Adrenal gland (tissue), 12 donors: ENCODE measurements around the gene ORAI2. TPM values are rescaled to one million over a fixed set of nuclear protein-coding genes. Genes with fewer than 3 reads are reported as not detected.
"Not testable (repeated sequence)": the region's sequence is repeated elsewhere in the genome, so short reads cannot be mapped to it uniquely, and the experiment has no call there.

Experiments used
- DNase-seq, 7 donors: peaks; one replicate each; pipeline ENCODE4 v3.0.0-alpha.2; 2019 to 2020
- H3K27ac ChIP-seq, 5 donors: fragments of 200-600 bp; sonication (generic) in 4 of 5; 1 replicate in 3 of 5; 2 replicates in 2 of 5; pipeline versions ENCODE4 v1.5.1 to v1.8.0; 2016 to 2020; ENCODE audit warnings: mild to moderate bottlenecking in 1 of 5
- H3K27me3 ChIP-seq: fragments of 200-600 bp; 2 replicates; pipeline ENCODE4 v1.8.0; 2021
- H3K36me3 ChIP-seq, 2 donors: fragments of 200-600 bp; replicated peaks in 1 of 2; 1 replicate in 1 of 2; 2 replicates in 1 of 2; pipeline versions ENCODE4 v1.5.1 to v1.8.0; 2018 to 2022
- H3K4me1 ChIP-seq, 2 donors: fragments of 200-600 bp; replicated peaks in 1 of 2; 1 replicate in 1 of 2; 2 replicates in 1 of 2; pipeline versions ENCODE4 v1.5.1 to v1.8.0; 2018 to 2021
- H3K4me3 ChIP-seq, 4 donors: fragments of 200-600 bp; sonication (generic) in 3 of 4; one replicate each; pipeline ENCODE4 v1.5.1; 2016 to 2018
- H3K9me3 ChIP-seq, 3 donors: fragments of 200-600 bp; sonication (generic) in 1 of 3; replicated peaks in 1 of 3; 1 replicate in 2 of 3; 2 replicates in 1 of 3; pipeline versions ENCODE4 v1.5.1 to v1.8.0; 2016 to 2021
- POLR2A ChIP-seq, 2 donors: fragments of 450-650 bp; IDR thresholded peaks; one replicate each; pipeline ENCODE4 v1.6.1; 2017; ENCODE audit warnings: antibody characterized with exemption in 2 of 2, mild to moderate bottlenecking in 2 of 2, moderate library complexity in 1 of 2
- WGBS, 4 donors: extraction: QIAGEN DNeasy Blood & Tissue Kit in 2 of 4; methylation state at CpG; one replicate each; pipeline versions ENCODE4 v1.1.5 to v1.1.7; 2013 to 2017; 5-methylcytosine and 5-hydroxymethylcytosine counted together
- intact Hi-C, 2 donors: fragments of 100-400 bp; cut with DNase I; formaldehyde crosslinking; loops; one replicate each; pipeline versions ENCODE4 v1.14.1 to v1.15.0; 2022 to 2023
- polyA plus RNA-seq, 3 donors: library from polyadenylated mRNA; stranded (reverse); fragments of 200-250 nt in 2 of 3; fragments of 350-450 nt in 1 of 3; fragmentation: Illumina TruSeq in 1 of 3; extraction: RNeasy Lipid Tissue Mini Kit (QIAGEN cat#74804) in 1 of 3; gene quantifications; one replicate each; pipeline ENCODE4 v1.2.3, GENCODE V29; 2013 to 2014
- total RNA-seq, 9 donors: library from RNA; depleted of rRNA in 4 of 9; stranded (reverse); fragments of >200 nt in 4 of 9; fragments of 120-200 nt in 1 of 9; fragmentation: NEBNext Ultra II Directional in 1 of 9; extraction: Animal tissue kit (Norgen Biotek cat#: 25700) in 1 of 9; gene quantifications; one replicate each; pipeline versions ENCODE4 v1.1.0 to v1.2.4, GENCODE V29; 2013 to 2023
- TF ChIP-seq, protein P1 (sequence below), 6 experiments: fragments of 450-650 bp in 4 of 6; fragments of 200-600 bp in 2 of 6; sonication (generic) in 1 of 6; IDR thresholded peaks; 1 replicate in 5 of 6; 2 replicates in 1 of 6; pipeline versions ENCODE4 v1.5.1 to v1.8.0; 2016 to 2021; ENCODE audit warnings: antibody characterized with exemption in 6 of 6, mild to moderate bottlenecking in 2 of 6, moderate library complexity in 1 of 6
- donor health status: healthy with polysubstance abuse.
- donor health status: Bipolar disorder and iron deficiency.
- donor health status: DM: yes; HTN: yes; CAD: no.
- donor health status: DM: no; HTN: no; CAD: no.
- donor health status: DM: no; HTN: no; CAD: no.
- donor health status: DM: yes; HTN: yes; CAD: no.

The ORAI2 gene
- total and polyA plus RNA-seq, 12 donors = 6.9 to 110 (median 32.1) TPM

DNA sequence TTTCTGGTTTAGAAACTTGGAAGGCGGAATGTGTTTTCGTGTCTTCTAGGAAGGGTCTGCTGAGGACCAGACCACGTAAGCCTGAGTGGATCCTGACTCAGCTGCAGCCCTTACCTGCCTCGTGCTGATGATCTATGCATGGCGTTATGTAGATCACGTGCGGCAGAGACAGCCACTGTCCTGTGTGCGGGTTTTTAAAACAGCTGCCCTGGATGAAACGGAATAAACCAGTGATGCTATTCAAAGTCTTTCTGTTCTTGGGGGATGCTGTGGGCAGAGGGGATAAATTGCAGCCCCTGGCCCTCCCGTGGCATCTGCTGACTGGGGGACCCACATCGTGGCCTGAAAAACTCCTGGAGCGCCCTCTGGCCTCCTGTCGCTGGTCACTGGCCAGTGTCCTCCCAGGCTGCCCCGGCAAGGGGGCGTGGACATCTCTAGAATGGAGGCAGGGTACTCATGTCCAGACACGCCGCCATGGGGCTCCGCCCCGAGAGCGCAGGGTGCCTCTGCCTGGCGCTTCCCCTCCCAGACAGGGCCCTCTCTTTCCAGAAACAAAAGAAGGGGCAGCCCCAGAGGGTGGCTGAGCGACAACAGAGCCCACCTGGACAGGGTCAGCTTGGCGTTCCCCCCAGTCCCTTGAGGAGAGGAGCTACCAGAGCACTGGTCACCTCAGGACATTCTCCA, 18.1 kb downstream of the ORAI2 start:
- Histone ChIP-seq H3K27me3 (no peaks in the 10 kb centered on the region), H3K36me3 (peaks cover 0 to 21% of the 10 kb centered on the region in 2 donors), H3K4me3 (no peak overlapping the region), H3K9me3 (no peaks in the 10 kb centered on the region), H3K27ac (no peak overlapping the region), H3K4me1 (peaks cover 0 to 3% of the 10 kb centered on the region in 2 donors)
- no peak for DNase-seq
- 43 to 77% (median 51%) methylated on average over 15 to 23 of the region's 23 CpGs for WGBS, 4 donors
- no peak for TF ChIP-seq POLR2A (IDR thresholded peaks at IDR 0.05)
- TF ChIP-seq, protein P1, sequence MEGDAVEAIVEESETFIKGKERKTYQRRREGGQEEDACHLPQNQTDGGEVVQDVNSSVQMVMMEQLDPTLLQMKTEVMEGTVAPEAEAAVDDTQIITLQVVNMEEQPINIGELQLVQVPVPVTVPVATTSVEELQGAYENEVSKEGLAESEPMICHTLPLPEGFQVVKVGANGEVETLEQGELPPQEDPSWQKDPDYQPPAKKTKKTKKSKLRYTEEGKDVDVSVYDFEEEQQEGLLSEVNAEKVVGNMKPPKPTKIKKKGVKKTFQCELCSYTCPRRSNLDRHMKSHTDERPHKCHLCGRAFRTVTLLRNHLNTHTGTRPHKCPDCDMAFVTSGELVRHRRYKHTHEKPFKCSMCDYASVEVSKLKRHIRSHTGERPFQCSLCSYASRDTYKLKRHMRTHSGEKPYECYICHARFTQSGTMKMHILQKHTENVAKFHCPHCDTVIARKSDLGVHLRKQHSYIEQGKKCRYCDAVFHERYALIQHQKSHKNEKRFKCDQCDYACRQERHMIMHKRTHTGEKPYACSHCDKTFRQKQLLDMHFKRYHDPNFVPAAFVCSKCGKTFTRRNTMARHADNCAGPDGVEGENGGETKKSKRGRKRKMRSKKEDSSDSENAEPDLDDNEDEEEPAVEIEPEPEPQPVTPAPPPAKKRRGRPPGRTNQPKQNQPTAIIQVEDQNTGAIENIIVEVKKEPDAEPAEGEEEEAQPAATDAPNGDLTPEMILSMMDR (IDR thresholded peaks at IDR 0.05) = no peak
- intact Hi-C loops = loop anchor here (10.0 kb wide), 2 partner anchors 157 to 167 kb away; partner anchors contain the start of gene SH2B2 (in 1 of the 2)

DNA sequence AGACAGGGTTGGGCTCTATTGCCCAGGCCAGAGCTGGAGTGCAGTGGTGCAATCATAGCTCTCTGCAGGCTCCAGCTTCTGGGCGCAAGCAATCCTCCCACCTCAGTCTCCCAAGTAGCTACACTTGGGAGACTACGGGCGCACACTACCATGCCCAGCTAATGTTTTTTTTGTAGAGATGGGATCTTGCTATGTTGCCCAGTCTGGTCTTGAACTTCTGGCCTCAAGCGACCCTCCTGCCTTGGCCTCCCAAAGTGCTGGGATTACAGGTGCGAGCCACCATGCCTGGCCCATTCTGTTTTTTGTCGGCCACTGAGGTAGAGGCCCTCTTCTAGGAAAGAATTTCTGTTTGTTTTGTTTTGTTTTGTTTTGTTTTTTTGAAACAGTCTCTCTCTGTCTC, 19.1 kb downstream of the ORAI2 start:
- no peaks in the 10 kb centered on the region for H3K27me3 ChIP-seq
- no peak overlapping the region for H3K27ac ChIP-seq
- no peak for DNase-seq
- 78 to 94% (median 90%) methylated on average over 4 to 6 of the region's 6 CpGs for WGBS, 4 donors
- intact Hi-C loops = loop anchor here (10.0 kb wide), 2 partner anchors 158 to 168 kb away; partner anchors contain the start of gene SH2B2 (in 1 of the 2)
- no peak for TF ChIP-seq POLR2A (IDR thresholded peaks at IDR 0.05)
- TF ChIP-seq, protein P1 (IDR thresholded peaks at IDR 0.05) = no peak
- peaks cover 0 to 21% of the 10 kb centered on the region in 2 donors for H3K36me3 ChIP-seq
- H3K4me3 ChIP-seq = no peak overlapping the region
- H3K4me1 ChIP-seq = peaks cover 0 to 3% of the 10 kb centered on the region in 2 donors
- no peaks in the 10 kb centered on the region for H3K9me3 ChIP-seq

DNA sequence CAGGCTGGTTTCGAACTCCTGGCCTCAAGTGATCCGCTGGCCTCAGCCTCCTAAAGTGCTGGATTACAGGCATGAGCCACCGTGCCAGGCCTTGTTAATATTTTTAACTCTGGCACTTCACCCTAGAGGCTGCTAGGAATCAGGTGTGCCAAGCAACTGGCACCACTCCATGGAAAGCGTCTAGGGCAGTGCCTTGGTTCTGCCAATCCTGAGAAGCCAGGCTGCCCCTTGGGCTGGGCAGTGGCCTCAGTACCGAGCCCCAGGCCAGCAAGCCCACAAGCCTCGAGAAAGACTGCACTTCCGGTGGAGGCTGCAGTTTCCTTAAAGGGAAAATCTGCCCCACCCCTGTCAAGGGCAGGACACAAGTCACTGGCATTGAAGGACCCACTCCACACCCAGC, 19.9 kb downstream of the ORAI2 start:
- DNase-seq = peak in 3 of 7 donors; percentile 38 to 66 (median 61)
- intact Hi-C loops = loop anchor here (10.0 kb wide), 2 partner anchors 159 to 169 kb away; partner anchors contain the start of gene SH2B2 (in 1 of the 2)
- 47 to 67% (median 59%) methylated on average over 3 to 7 of the region's 7 CpGs for WGBS, 4 donors
- TF ChIP-seq, protein P1 (IDR thresholded peaks at IDR 0.05) = no peak
- no peak for TF ChIP-seq POLR2A (IDR thresholded peaks at IDR 0.05)
- no peaks in the 10 kb centered on the region for H3K9me3 ChIP-seq
- H3K4me3 ChIP-seq = no peak overlapping the region
- no peak overlapping the region for H3K27ac ChIP-seq
- no peaks in the 10 kb centered on the region for H3K4me1 ChIP-seq
- H3K36me3 ChIP-seq = peaks cover 0 to 28% of the 10 kb centered on the region in 2 donors
- no peaks in the 10 kb centered on the region for H3K27me3 ChIP-seq

DNA sequence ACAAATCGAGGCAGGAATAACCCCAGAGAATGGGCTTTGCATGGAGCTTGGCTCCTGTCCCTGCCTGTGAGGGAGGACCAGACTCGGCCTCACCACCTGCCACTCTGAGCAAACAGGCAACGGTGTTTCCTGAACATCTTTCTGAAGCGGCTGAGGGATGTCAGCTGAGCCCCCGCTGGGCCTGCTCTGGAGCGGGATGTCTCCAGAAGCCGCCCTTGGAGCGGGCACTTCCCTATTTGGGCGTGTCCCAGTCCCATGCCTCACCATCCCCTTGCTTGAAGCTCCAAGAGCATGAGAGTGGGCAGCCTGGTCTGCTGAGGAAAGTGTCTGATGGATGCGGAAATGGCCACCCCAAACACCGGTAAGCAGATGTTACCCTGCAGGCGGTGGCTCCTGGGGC, 21.1 kb downstream of the ORAI2 start:
- Histone ChIP-seq H3K4me1 (no peaks in the 10 kb centered on the region), H3K36me3 (peaks cover 0 to 38% of the 10 kb centered on the region in 2 donors), H3K27ac (no peak overlapping the region), H3K27me3 (no peaks in the 10 kb centered on the region), H3K4me3 (no peak overlapping the region), H3K9me3 (no peaks in the 10 kb centered on the region)
- TF ChIP-seq, protein P1 (IDR thresholded peaks at IDR 0.05) = no peak
- TF ChIP-seq POLR2A (IDR thresholded peaks at IDR 0.05) = no peak
- 20 to 81% (median 76%) methylated on average over 1 to 12 of the region's 12 CpGs for WGBS, 4 donors
- intact Hi-C loops = loop anchor here (10.0 kb wide), 2 partner anchors 160 to 170 kb away; partner anchors contain the start of gene SH2B2 (in 1 of the 2)
- DNase-seq = no peak

DNA sequence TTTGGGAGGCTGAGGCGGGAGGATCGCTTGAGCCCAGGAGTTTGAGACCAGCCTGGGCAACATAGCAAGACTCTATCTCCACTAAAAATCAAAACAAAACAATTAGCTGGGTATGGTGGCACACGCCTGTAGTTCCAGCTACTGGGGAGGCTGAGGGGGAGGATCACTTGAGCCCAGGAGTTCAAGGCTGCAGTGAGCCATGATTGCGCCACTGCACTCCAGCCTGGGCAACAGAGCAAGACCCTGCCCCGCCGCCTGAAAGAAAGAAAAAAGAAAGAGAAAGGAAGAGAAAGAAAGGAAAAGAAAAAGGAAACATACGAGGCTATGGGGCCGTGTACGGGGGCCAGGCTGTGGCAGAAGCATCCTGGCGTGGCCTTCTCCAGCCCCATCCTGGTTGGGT, 21.6 kb downstream of the ORAI2 start:
- intact Hi-C loops = loop anchor here (10.0 kb wide), 2 partner anchors 160 to 170 kb away; partner anchors contain the start of gene SH2B2 (in 1 of the 2)
- not testable (repeated sequence) for H3K4me1 ChIP-seq, H3K27ac ChIP-seq, H3K27me3 ChIP-seq, H3K4me3 ChIP-seq, DNase-seq, H3K9me3 ChIP-seq
- 94 to 96% (median 95%) methylated on average over 9 to 10 of the region's 10 CpGs for WGBS, 4 donors
- peaks cover 0 to 39% of the 10 kb centered on the region in 2 donors for H3K36me3 ChIP-seq
